Body of pancreas (tissue), 4 donors: ENCODE data around the gene CBFB. TPM values are rescaled to one million over a fixed set of nuclear protein-coding genes. Genes with fewer than 3 reads are reported as not detected.

ENCODE experiments used
- ATAC-seq: fragments of 150-250 bp; one replicate; pipeline ENCODE4 v1.9.1; 2016
- DNase-seq, 4 donors: peaks; one replicate each; pipeline ENCODE4 v3.0.0-alpha.2; 2019
- H3K27ac ChIP-seq, 4 donors: fragments of 200-600 bp; sonication (generic); 1 replicate in 3 of 4; 2 replicates in 1 of 4; pipeline versions ENCODE4 v1.5.1 to v1.6.1; 2016 to 2019; ENCODE audit warnings: mild to moderate bottlenecking in 1 of 4, mixed read lengths in 1 of 4, moderate library complexity in 1 of 4
- H3K27me3 ChIP-seq, 2 donors: fragments of 200-600 bp; sonication (generic); one replicate each; pipeline ENCODE4 v1.6.0; 2016; ENCODE audit warnings: mild to moderate bottlenecking in 1 of 2
- H3K36me3 ChIP-seq, 2 donors: fragments of 200-600 bp; sonication (generic); replicated peaks in 1 of 2; 2 replicates each; pipeline ENCODE4 v1.5.1; 2016; ENCODE audit warnings: low read depth in 2 of 2; ENCODE audit not compliant: insufficient read depth in 1 of 2
- H3K4me1 ChIP-seq: fragments of 200-600 bp; sonication (generic); one replicate; pipeline ENCODE4 v1.6.0; 2016
- H3K4me3 ChIP-seq, 2 donors: fragments of 200-600 bp; sonication (generic); 1 replicate in 1 of 2; 2 replicates in 1 of 2; pipeline ENCODE4 v1.5.1; 2016 to 2019
- H3K9me3 ChIP-seq, 3 donors: fragments of 200-600 bp; sonication (generic); 1 replicate in 2 of 3; 2 replicates in 1 of 3; pipeline ENCODE4 v1.5.1; 2016
- CTCF ChIP-seq, 7 experiments: fragments of 450-650 bp in 4 of 7; fragments of 200-600 bp in 3 of 7; sonication (generic) in 3 of 7; IDR thresholded peaks; one replicate each; pipeline ENCODE4 v1.5.1; 2016 to 2019; ENCODE audit warnings: antibody characterized with exemption in 7 of 7
- POLR2A ChIP-seq, 3 donors: fragments of 450-650 bp; IDR thresholded peaks; one replicate each; pipeline ENCODE4 v1.6.1; 2016; ENCODE audit warnings: antibody characterized with exemption in 3 of 3, mild to moderate bottlenecking in 2 of 3
- WGBS, 2 donors: methylation state at CpG; one replicate each; pipeline ENCODE4 v1.1.5; 2017; 5-methylcytosine and 5-hydroxymethylcytosine counted together
- intact Hi-C: fragments of 100-400 bp; cut with DNase I; formaldehyde crosslinking; loops from one replicate; pipeline ENCODE4 v1.15.1; 2023
- total RNA-seq, 2 donors: library from RNA; depleted of rRNA; stranded (reverse); fragments of >200 nt; gene quantifications; one replicate each; pipeline ENCODE4 v1.1.0, GENCODE V29; 2016

The CBFB gene
- total RNA-seq, 2 donors from 2014 or later: 28.0 to 41.9 TPM

- intact Hi-C loops: no loop called here
- no peaks in the 10 kb centered on the region for H3K36me3 ChIP-seq
- DNase-seq: peak; percentile 75 to 91 (median 84)
- peak; percentile 45 to 66 (median 47) for TF ChIP-seq POLR2A (IDR thresholded peaks at IDR 0.05)
- TF ChIP-seq CTCF (IDR thresholded peaks at IDR 0.05): peak in 1 of 7 experiments; percentile 12
- peak; percentile 47 for ATAC-seq
- 3 to 10% methylated on average over 12 to 85 of the region's 89 CpGs for WGBS, 2 donors
- H3K4me3 ChIP-seq: peak overlapping the region in 1 of 2 donors; percentile 21
- peaks cover 51% of the 10 kb centered on the region for H3K4me1 ChIP-seq
- H3K27ac ChIP-seq: peak overlapping the region; percentile 21 to 91 (median 80)
- no peaks in the 10 kb centered on the region for H3K27me3 ChIP-seq
- H3K9me3 ChIP-seq: no peaks in the 10 kb centered on the region
These were observed 28.3 kb upstream of the CBFB start for GRCh38 chr16:67000384-67001351.

- Histone ChIP-seq H3K27me3 (no peaks in the 10 kb centered on the region), H3K27ac (no peak overlapping the region), H3K4me1 (peaks cover 40% of the 10 kb centered on the region), H3K9me3 (no peaks in the 10 kb centered on the region), H3K36me3 (no peaks in the 10 kb centered on the region), H3K4me3 (no peak overlapping the region)
- ATAC-seq: no peak
- 78 to 87% methylated on average over 2 to 3 of the region's 3 CpGs for WGBS, 2 donors
- DNase-seq: no peak
- TF ChIP-seq POLR2A (IDR thresholded peaks at IDR 0.05) (no peak), CTCF (IDR thresholded peaks at IDR 0.05) (no peak)
- intact Hi-C loops: no loop called here
These were observed 27.2 kb upstream of the CBFB start for GRCh38 chr16:67001726-67002125.

GRCh38 chr16:67006930-67007658 is 21.9 kb upstream of the CBFB start:
- TF ChIP-seq CTCF (IDR thresholded peaks at IDR 0.05) (no peak), POLR2A (IDR thresholded peaks at IDR 0.05) (no peak)
- 78 to 82% methylated on average over 12 of the region's 12 CpGs for WGBS, 2 donors
- H3K36me3 ChIP-seq: no peaks in the 10 kb centered on the region
- intact Hi-C loops: no loop called here
- H3K9me3 ChIP-seq: no peaks in the 10 kb centered on the region
- H3K27me3 ChIP-seq: no peaks in the 10 kb centered on the region
- DNase-seq (no peak), ATAC-seq (no peak)
- H3K27ac ChIP-seq: no peak overlapping the region
- no peak overlapping the region for H3K4me3 ChIP-seq
- H3K4me1 ChIP-seq: no peaks in the 10 kb centered on the region

- TF ChIP-seq POLR2A (IDR thresholded peaks at IDR 0.05) (no peak), CTCF (IDR thresholded peaks at IDR 0.05) (no peak)
- no peak for ATAC-seq
These were observed 19.8 kb upstream of the CBFB start for GRCh38 chr16:67009158-67009557.

More at GRCh38 chr16:67009158-67009557, 19.8 kb upstream of the CBFB start:
- Histone ChIP-seq H3K4me3 (no peak overlapping the region), H3K4me1 (peaks cover 12% of the 10 kb centered on the region), H3K27me3 (peaks cover 0 to 7% of the 10 kb centered on the region in 2 donors), H3K9me3 (no peaks in the 10 kb centered on the region), H3K36me3 (no peaks in the 10 kb centered on the region), H3K27ac (no peak overlapping the region)
- 56 to 64% methylated on average over 1 of the region's 1 CpG for WGBS, 2 donors
- intact Hi-C loops: no loop called here
- DNase-seq: no peak
